Coronary artery (tissue), 2 donors: ENCODE results near the gene CRADD.
"Not testable (repeated sequence)": the region's sequence is repeated elsewhere in the genome, so short reads cannot be mapped to it uniquely, and the experiment has no call there.

ENCODE experiments used
- DNase-seq: peaks from one replicate; pipeline ENCODE4 v3.0.0-alpha.2; 2017; ENCODE audit warnings: low spot score
- H3K27ac ChIP-seq, 2 donors: fragments of 200-600 bp; sonication (generic); one replicate each; pipeline ENCODE4 v1.5.1; 2016 to 2019
- H3K4me3 ChIP-seq: fragments of 200-600 bp; sonication (generic); 2 replicates; pipeline ENCODE4 v1.5.1; 2016; ENCODE audit warnings: mild to moderate bottlenecking, moderate library complexity
- CTCF ChIP-seq: fragments of 200-600 bp; sonication (generic); IDR thresholded peaks from one replicate; pipeline ENCODE4 v1.5.1; 2019; ENCODE audit warnings: antibody characterized with exemption

Gene CRADD

GRCh38 chr12:93880853-93881522 is 203.8 kb downstream of the CRADD start:
- TF ChIP-seq CTCF = no peak
- DNase-seq = no peak
- Histone ChIP-seq H3K4me3 (no peak overlapping the region), H3K27ac (no peak overlapping the region)

GRCh38 chr12:93882763-93883162 is 205.6 kb downstream of the CRADD start:
- no peak for TF ChIP-seq CTCF
- DNase-seq = no peak
- Histone ChIP-seq H3K27ac (no peak overlapping the region), H3K4me3 (no peak overlapping the region)

- Histone ChIP-seq H3K4me3 (no peak overlapping the region), H3K27ac (no peak overlapping the region)
- TF ChIP-seq CTCF = no peak
- no peak for DNase-seq
These were observed 206.4 kb downstream of the CRADD start for GRCh38 chr12:93883436-93884154.

- no peak for DNase-seq
- no peak overlapping the region for H3K27ac ChIP-seq
- TF ChIP-seq CTCF = no peak
- H3K4me3 ChIP-seq = no peak overlapping the region
These were observed 207.8 kb downstream of the CRADD start for GRCh38 chr12:93884794-93885460.

- H3K4me3 ChIP-seq, H3K27ac ChIP-seq, DNase-seq: not testable (repeated sequence)
These were observed 208.9 kb downstream of the CRADD start for GRCh38 chr12:93885973-93886532.

GRCh38 chr12:93886533-93887511 is 209.6 kb downstream of the CRADD start:
- H3K27ac ChIP-seq = no peak overlapping the region
- no peak for TF ChIP-seq CTCF
- H3K4me3 ChIP-seq = no peak overlapping the region
- no peak for DNase-seq
